SJSA1 (cell line): ENCODE measurements around the gene TSFM. TPM values are rescaled to one million over a fixed set of nuclear protein-coding genes. Genes with fewer than 3 reads are reported as not detected.

Source experiments
- DNase-seq, 2 experiments: peaks; one replicate each; pipeline ENCODE4 v3.0.0-alpha.2; 2015 to 2020; ENCODE audit warnings: low spot score in 2 of 2, low read depth in 1 of 2
- H3K27ac ChIP-seq: fragments of 250-450 bp; sonication (Bioruptor Pico); 2 replicates; pipeline ENCODE4 v1.5.1; 2020; ENCODE audit warnings: mild to moderate bottlenecking, moderate library complexity
- H3K27me3 ChIP-seq: fragments of 250-450 bp; sonication (Bioruptor Pico); replicated peaks from 2 replicates; pipeline ENCODE4 v1.5.1; 2020; ENCODE audit warnings: mild to moderate bottlenecking, moderate library complexity
- H3K36me3 ChIP-seq: fragments of 250-450 bp; sonication (Bioruptor Pico); 2 replicates; pipeline ENCODE4 v1.5.1; 2020; ENCODE audit warnings: mild to moderate bottlenecking
- H3K4me1 ChIP-seq: fragments of 250-450 bp; sonication (Bioruptor Pico); replicated peaks from 2 replicates; pipeline ENCODE4 v1.6.1; 2021; ENCODE audit warnings: mild to moderate bottlenecking
- H3K4me3 ChIP-seq: fragments of 250-450 bp; sonication (Bioruptor Pico); 2 replicates; pipeline ENCODE4 v1.5.1; 2020; ENCODE audit warnings: mild to moderate bottlenecking
- H3K9me3 ChIP-seq: fragments of 250-450 bp; sonication (Bioruptor Pico); replicated peaks from 2 replicates; pipeline ENCODE4 v1.5.1; 2020; ENCODE audit warnings: mild to moderate bottlenecking
- total RNA-seq: library from RNA; depleted of rRNA; stranded (reverse); fragments of >200 nt; shearing (Covaris generic); gene quantifications from 2 replicates; pipeline ENCODE4 v1.2.3, GENCODE V29; 2014

Gene TSFM
- total RNA-seq, 1 experiment from 2014 or later, result 591 TPM

DNA sequence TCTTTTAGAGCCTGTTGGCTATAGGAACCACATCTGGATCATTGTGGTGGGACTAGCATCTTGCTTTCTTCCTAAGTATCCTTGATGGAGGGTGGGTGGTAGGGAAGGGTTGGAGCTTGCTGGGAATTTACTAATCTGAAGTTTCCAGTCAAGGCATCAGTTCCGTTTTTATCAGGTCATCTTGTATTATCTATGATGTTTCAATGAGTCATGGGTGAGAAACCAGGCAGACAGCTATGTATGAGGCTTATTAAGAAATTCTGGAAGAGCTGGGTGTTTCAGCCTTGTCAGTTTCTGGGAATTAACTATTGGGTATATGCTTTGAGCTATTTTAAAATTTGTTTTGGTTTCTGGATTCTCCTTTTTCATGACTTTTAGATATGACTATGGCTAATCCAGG lies 11.3 kb downstream of the TSFM start:
- Histone ChIP-seq H3K4me3 (no peak overlapping the region), H3K9me3 (no peaks in the 10 kb centered on the region), H3K36me3 (peaks cover 93% of the 10 kb centered on the region), H3K27ac (peak overlapping the region; percentile 0; the same call in 1 of the 2 replicates), H3K4me1 (peaks cover 19% of the 10 kb centered on the region), H3K27me3 (no peaks in the 10 kb centered on the region)
- peak in 1 of 2 experiments; percentile 83 for DNase-seq

DNA sequence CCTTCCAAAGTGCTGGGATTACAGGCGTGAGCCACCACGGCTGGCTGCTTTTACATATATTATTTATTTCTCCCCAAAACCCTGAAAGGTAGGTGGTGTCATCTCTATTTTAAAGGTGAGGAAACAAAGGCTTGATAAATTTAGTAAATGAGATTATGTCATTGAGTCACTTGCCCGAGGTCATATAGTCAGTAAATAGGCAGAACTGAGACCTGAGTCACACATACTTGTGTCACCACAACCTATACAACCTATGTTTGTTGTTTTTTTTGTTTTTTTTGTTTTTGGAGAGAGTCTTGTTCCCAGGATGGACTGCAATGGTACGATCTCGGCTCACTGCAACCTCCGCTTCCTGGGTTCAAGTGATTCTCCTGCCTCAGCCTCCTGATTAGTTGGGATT lies 12.8 kb downstream of the TSFM start:
- H3K4me3 ChIP-seq, result no peak overlapping the region
- H3K4me1 ChIP-seq, result peaks cover 19% of the 10 kb centered on the region
- peak overlapping the region; percentile 0; the same call in 1 of the 2 replicates for H3K27ac ChIP-seq
- H3K27me3 ChIP-seq, result no peaks in the 10 kb centered on the region
- H3K9me3 ChIP-seq, result no peaks in the 10 kb centered on the region
- peak; percentile 75 to 86 for DNase-seq
- peaks cover 93% of the 10 kb centered on the region for H3K36me3 ChIP-seq

DNA sequence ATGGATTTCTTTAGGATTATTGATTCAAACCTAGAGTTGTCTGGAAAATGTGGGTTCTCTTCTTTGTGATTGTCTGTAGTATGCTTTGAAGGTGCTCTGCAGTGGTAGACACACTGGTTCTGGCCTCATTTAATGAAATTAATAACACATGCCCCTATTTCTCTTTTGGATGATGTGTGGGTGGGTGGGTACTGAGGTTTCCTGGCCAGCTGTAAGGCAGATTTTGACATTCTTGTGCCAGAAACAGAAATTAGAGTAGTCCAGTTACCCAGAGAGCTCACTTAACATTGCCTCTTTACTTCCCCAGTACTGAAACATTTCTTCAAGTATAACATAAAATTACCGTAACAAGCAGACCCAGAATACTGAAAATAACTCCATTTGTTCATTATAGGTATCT lies 14.4 kb downstream of the TSFM start:
- no peak overlapping the region for H3K4me3 ChIP-seq
- H3K27me3 ChIP-seq, result no peaks in the 10 kb centered on the region
- H3K36me3 ChIP-seq, result peaks cover 94% of the 10 kb centered on the region
- H3K4me1 ChIP-seq, result peaks cover 19% of the 10 kb centered on the region
- H3K27ac ChIP-seq, result no peak overlapping the region
- no peaks in the 10 kb centered on the region for H3K9me3 ChIP-seq
- DNase-seq, result no peak

DNA sequence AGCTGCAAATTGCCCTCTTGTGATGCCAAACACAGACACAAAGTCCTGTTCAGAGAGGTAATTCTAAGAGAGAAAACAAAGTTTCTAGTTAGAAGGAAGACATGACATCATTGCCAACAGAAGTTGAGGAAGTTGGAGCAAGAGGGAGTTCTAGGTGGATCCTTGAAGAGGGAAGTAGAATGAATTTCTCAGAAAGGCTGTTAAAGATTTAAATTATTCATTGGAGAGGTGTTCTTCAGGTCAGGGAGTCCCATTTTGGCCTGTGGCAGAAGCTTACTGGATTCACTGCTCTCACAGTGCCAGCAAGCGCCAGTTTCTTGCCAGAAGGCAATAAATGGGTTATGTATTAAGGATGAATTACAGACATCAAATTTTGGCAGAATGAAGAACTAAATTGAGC lies 15.3 kb downstream of the TSFM start:
- Histone ChIP-seq H3K9me3 (no peaks in the 10 kb centered on the region), H3K4me3 (no peak overlapping the region), H3K4me1 (peaks cover 19% of the 10 kb centered on the region), H3K27ac (no peak overlapping the region), H3K36me3 (peaks cover 94% of the 10 kb centered on the region), H3K27me3 (no peaks in the 10 kb centered on the region)
- DNase-seq, result peak; percentile 70 to 85

DNA sequence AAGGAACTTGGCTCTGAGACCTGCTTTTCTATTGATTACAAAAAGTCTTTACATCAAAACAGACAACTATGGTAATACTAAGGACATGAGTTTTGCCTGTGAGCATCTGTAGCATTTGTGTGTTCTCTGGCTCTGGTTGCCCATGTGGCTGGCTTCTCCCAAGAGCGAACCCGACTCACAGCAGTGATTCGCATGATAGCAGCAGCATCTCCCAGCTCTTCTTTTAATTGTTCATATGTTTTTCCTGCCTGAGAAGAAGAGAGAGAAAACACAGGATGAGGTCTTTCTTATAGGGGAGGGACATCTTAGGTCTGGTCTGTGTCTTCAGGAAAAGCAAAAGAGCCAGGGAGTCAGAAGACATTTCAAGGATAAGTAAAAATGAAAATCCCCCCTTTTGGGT lies 18.4 kb downstream of the TSFM start:
- Histone ChIP-seq H3K36me3 (peaks cover 79% of the 10 kb centered on the region), H3K9me3 (no peaks in the 10 kb centered on the region), H3K27me3 (no peaks in the 10 kb centered on the region), H3K27ac (no peak overlapping the region), H3K4me1 (no peaks in the 10 kb centered on the region), H3K4me3 (no peak overlapping the region)
- peak; percentile 74 to 84 for DNase-seq

DNA sequence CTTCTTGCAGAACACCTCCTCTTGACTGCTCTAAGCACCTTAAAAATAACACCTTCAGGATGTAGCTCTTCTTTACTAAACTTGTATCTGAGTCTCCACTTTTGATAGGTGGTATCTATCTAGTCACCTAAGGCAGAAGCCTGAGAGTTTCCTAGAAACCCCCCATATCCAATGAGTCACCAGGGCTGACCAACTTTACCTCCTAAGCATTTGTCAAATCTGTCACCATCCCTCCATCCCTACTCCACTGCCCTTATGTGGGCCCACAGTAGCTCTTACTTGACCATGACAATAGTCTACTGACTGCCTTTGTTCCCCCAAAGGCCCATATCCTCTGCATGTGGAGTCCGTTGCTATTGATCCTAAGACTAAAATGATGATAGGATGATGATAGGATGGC lies 20.0 kb downstream of the TSFM start:
- Histone ChIP-seq H3K4me3 (no peak overlapping the region), H3K27ac (no peak overlapping the region), H3K4me1 (no peaks in the 10 kb centered on the region), H3K27me3 (no peaks in the 10 kb centered on the region), H3K36me3 (peaks cover 77% of the 10 kb centered on the region), H3K9me3 (no peaks in the 10 kb centered on the region)
- DNase-seq, result peak; percentile 75 to 87

DNA sequence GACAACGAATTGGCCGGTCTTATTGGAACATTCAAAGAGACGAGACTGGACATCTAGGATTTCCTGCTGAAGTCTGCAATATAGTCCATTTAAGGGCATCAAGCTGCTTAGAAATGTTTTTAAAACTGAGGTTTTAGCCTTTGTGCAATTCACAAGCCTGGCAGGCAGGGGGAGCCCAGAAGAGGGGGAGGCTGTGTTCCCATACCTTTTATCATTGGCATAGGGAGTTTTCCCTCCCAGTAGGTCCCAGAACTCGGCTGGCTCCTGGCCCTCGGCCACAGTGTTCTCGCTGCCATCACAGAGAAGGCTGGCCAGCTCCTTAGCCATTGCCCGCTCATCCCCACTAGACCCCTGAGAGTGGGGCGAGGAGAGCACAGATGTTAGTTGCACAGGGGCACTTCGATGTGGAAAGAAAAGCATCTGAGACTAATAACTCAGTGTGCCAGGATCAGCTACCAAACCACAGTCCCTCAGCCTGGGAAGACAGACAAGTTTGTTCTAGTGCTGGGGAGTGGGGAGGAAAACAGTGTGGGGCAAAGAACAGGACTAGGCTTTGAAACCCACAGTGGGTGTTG lies 20.8 kb downstream of the TSFM start:
- H3K36me3 ChIP-seq, result peaks cover 79% of the 10 kb centered on the region
- no peak overlapping the region for H3K27ac ChIP-seq

DNA sequence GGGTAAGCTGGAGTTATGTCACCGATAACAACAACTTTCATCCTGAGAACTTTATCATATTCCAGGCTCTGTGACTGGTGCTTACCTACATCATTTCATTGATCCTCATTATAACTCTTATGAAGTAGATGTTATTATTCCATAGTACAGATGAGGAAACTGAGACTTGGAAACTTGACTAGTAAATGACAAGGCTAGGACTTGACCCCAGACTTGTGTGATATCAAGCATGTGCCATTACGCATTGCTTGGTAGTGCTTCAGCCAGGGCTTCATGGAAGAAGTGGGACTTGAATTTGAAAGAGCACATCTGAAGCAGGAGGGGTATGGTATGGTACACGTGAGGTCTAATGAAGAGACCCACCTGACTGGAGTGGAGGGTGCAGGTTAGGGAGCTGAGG lies 24.1 kb downstream of the TSFM start:
- Histone ChIP-seq H3K36me3 (peaks cover 80% of the 10 kb centered on the region), H3K27ac (no peak overlapping the region), H3K27me3 (no peaks in the 10 kb centered on the region), H3K4me1 (no peaks in the 10 kb centered on the region; the same call in 1 of the 2 replicates), H3K9me3 (0 out of 2 replicates have a peak, but pooled peaks cover 3% of the 10 kb centered on the region), H3K4me3 (no peak overlapping the region)
- peak; percentile 67 to 82 for DNase-seq

More for the DNA sequence above, 20.8 kb downstream of the TSFM start:
- H3K4me3 ChIP-seq, result no peak overlapping the region
- no peaks in the 10 kb centered on the region for H3K9me3 ChIP-seq
- peak in 1 of 2 experiments; percentile 85 for DNase-seq
- no peaks in the 10 kb centered on the region for H3K27me3 ChIP-seq
- no peaks in the 10 kb centered on the region for H3K4me1 ChIP-seq

DNA sequence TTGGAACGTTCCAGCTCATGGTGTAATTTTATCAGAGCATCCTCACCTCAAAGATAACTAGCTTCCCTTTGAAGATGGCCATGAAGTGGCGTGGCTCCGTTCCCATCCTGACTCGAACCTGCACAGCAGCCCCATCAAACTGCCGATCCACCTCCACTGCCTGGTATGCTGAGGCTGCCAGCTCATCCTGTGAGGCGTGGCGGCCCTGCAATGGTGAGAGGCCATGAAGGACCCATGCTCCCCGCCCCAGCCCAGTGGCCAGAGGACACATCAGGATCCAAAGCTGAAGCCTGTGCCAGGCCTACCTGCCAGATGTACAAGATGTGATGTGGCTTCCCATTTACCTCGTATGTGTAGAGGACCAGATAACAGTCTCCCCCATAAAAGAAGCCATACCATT lies 24.7 kb downstream of the TSFM start:
- 0 out of 2 replicates have a peak, but pooled peaks cover 3% of the 10 kb centered on the region for H3K9me3 ChIP-seq
- no peak overlapping the region for H3K4me3 ChIP-seq
- H3K27ac ChIP-seq, result no peak overlapping the region
- H3K4me1 ChIP-seq, result no peaks in the 10 kb centered on the region; the same call in 1 of the 2 replicates
- H3K27me3 ChIP-seq, result no peaks in the 10 kb centered on the region
- DNase-seq, result peak in 1 of 2 experiments; percentile 68
- H3K36me3 ChIP-seq, result peaks cover 75% of the 10 kb centered on the region

DNA sequence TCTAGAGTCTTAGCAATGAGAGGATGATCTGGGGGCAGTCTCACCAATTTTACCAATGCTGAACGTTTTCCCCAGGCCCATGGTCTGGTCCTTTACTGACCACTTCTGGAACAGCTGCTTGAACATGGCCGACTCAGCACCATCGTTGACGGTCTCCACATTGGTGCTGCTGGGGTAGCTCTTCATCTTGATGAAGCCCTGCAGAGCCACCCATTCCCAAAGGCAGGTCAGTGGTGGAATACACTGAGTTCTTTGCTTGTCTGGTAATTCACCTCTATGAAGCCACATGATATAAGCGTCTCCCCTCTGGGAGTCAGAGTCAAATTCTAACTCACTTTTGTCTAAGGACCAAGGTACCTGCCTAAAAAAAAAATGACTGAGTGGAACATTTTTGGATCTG lies 25.8 kb downstream of the TSFM start:
- peaks cover 6% of the 10 kb centered on the region for H3K4me1 ChIP-seq
- peak in 1 of 2 experiments; percentile 68 for DNase-seq
- H3K27ac ChIP-seq, result no peak overlapping the region
- H3K36me3 ChIP-seq, result peaks cover 74% of the 10 kb centered on the region
- H3K4me3 ChIP-seq, result no peak overlapping the region
- no peaks in the 10 kb centered on the region for H3K27me3 ChIP-seq
- 0 out of 2 replicates have a peak, but pooled peaks cover 3% of the 10 kb centered on the region for H3K9me3 ChIP-seq

DNA sequence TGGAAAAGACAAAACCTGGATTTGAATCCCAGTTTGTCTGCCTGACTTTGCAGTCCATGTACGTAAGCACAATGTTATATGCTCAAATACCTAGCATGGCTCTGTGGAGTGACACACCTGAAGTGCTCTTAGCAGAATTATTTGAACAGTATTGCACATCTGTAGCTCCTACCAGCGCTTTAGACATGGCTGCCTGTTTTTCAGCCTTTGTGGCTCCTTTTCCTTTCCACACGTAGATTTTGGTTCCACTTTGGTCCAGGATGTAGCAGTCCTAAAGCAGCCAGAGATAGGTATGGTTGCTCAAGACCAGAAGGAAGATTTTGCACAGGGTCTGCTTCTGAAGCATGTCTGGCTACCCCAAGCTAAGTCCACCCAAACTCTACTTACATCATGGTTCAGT lies 26.8 kb downstream of the TSFM start:
- H3K4me3 ChIP-seq, result no peak overlapping the region
- peaks cover 68% of the 10 kb centered on the region for H3K36me3 ChIP-seq
- peak; percentile 68 to 78 for DNase-seq
- 0 out of 2 replicates have a peak, but pooled peaks cover 3% of the 10 kb centered on the region for H3K9me3 ChIP-seq
- no peaks in the 10 kb centered on the region for H3K27me3 ChIP-seq
- H3K27ac ChIP-seq, result no peak overlapping the region
- H3K4me1 ChIP-seq, result peaks cover 6% of the 10 kb centered on the region

DNA sequence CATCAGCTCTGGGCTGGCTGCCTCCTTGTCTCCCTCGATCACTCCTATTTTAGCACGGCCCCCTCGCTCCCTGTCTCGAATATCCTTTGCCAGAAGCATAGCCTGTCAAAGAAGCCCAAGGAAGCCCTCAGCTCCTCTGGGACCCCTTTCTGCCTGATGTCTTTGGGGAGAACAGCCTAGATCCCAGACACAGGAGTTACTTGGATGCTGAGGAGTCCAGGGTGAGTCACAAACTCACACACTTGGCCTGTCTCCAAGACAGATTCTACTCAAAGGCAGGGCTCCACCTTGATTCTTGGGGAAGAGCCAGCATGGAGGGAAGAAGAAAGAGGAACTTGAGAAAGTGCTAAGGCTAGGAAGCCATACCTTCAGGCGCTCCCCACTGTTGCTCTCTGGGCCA lies 27.9 kb downstream of the TSFM start:
- no peak overlapping the region for H3K27ac ChIP-seq
- H3K27me3 ChIP-seq, result no peaks in the 10 kb centered on the region
- H3K36me3 ChIP-seq, result peaks cover 67% of the 10 kb centered on the region
- H3K4me3 ChIP-seq, result no peak overlapping the region
- H3K4me1 ChIP-seq, result peaks cover 6% of the 10 kb centered on the region
- H3K9me3 ChIP-seq, result 0 out of 2 replicates have a peak, but pooled peaks cover 3% of the 10 kb centered on the region
- peak in 1 of 2 experiments; percentile 76 for DNase-seq

DNA sequence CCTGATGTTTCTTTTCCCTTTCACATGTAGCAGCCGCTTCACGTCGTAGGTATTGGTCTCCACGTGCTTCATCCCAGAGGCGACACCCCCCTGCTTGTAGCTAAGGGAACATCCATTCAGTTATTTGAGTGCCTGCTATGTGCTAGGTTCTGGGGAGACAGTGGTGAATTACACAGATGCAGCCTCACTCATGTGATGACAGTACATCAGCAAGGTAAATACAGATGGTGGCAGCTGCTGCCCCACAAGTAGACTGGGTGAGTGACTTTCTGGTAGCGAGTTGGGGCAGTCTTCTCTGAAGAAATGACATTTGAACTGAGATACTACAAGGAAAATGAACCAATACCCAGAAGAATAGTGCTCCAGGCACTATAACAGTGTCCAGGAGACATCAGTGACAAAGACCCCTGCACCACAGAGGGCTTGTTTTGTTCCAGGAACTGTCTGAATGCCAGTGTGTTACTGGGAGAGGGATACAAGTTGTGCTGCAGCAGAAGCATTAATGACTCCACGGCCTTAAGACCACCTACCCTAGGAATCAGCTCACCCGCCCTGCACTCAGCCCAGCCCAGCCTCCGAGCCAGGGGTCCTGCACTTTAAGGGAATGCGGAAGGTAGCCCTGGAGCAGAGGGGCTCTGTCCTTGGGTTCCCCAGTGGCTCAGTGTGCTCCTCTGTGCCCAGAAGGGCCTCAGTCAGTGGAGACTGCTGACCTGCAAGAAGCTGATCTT lies 28.6 kb downstream of the TSFM start:
- DNase-seq, result peak in 1 of 2 experiments; percentile 75
- peaks cover 6% of the 10 kb centered on the region for H3K4me1 ChIP-seq
- peaks cover 72% of the 10 kb centered on the region for H3K36me3 ChIP-seq
- 0 out of 2 replicates have a peak, but pooled peaks cover 3% of the 10 kb centered on the region for H3K9me3 ChIP-seq
- H3K27me3 ChIP-seq, result no peaks in the 10 kb centered on the region
- no peak overlapping the region for H3K4me3 ChIP-seq
- H3K27ac ChIP-seq, result no peak overlapping the region
